HG02840 (cell line): ENCODE measurements around the gene DCTN2.
"Not testable (repeated sequence)": the region's sequence is repeated elsewhere in the genome, so short reads cannot be mapped to it uniquely, and the experiment has no call there.

Experiments used
- ATAC-seq: cut with Tn5 transposase; IDR thresholded peaks from one replicate; pipeline ENCODE4 v1.9.1; 2021; ENCODE audit warnings: mild to moderate bottlenecking, moderate library complexity, moderate number of reproducible peaks; ENCODE audit not compliant: unreplicated experiment, low FRiP score

Gene DCTN2

DNA sequence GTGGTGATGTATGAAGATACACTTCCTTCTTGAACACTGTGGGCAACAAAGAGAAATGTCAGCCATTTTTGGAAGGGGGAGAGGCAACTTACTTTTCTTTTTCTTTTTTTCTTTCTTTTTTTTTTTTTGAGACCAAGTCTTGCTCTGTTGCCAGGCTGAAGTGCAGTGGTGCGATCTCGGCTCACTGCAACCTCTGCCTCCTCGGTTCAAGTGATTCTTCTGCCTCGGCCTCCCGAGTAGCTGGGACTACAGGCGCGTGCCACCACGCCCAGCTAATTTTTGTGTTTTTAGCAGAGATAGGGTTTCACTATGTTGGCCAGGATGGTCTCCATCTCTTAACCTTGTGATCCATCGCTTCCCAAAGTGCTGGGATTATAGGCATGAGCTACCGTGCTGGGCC is 29.3 kb downstream of the DCTN2 start:
- ATAC-seq, result not testable (repeated sequence)

DNA sequence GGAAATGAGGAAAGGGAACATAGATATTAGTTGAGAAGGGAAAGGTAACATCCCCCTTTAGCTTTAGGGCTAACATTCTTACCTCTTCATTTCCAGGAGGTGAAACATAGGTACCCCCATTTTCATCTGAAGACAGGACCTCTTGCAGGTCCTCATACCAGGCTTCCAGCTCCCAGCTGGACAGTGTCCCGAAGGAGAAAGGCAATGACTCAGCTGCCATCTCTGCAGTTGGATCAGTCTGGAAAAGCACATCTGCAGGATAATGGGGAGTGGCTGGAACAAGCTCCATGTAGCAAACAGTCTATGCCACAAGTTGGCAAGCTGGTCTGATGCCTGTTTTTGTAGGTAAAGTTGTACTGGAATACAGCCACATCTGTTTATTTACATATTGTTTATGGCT is 29.8 kb downstream of the DCTN2 start:
- no peak for ATAC-seq

DNA sequence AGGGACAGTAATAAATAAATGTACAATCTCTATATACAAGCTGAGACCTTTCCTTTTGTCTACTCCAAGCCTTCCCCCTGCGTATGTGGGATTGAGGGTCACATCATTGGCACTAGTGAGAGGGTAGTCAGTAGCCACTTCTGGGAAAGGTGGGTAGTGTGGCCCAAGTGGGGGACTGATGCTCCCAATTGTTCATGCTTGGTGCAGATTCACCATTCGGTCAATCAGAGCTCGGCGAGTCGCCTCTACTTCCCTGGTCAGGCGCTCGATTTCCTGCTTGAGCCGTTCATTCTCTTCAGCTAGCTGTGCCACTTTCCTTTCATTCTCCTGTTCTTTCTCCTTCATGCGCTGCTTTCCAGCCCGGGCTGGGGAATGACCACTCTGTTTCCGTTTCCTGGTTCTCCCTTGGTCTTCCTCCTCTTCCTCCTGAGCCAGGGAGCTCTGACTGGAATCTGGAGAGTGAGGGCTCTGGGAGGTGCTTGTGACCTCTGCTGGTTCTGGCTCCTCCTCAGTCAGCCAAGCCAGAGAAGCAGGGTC is 30.3 kb downstream of the DCTN2 start:
- no peak for ATAC-seq

DNA sequence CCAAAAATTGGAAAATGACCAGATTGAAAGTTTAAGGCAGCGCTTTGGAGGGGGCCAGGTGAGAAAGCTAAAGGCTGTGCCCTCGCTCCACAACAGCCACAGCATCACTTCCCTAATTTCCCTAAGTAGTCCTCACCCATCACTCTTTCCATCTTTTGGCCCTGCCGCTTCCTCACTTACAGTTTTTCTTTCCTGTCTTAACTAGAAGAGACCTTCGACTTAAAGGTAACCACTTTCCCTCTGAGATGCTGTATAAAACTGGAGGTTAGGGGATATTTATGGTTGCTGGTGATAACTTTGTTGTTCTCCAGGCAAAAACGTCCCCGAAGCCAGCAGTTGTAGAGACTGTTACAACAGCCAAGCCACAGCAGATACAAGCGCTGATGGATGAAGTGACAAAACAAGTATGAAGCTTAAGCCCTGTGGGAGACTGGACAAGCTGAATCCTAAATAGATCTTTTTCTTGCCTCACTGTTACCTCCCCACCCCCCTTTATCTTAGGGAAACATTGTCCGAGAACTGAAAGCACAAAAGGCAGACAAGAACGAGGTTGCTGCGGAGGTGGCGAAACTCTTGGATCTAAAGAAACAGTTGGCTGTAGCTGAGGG is 31.0 kb downstream of the DCTN2 start:
- no peak for ATAC-seq

DNA sequence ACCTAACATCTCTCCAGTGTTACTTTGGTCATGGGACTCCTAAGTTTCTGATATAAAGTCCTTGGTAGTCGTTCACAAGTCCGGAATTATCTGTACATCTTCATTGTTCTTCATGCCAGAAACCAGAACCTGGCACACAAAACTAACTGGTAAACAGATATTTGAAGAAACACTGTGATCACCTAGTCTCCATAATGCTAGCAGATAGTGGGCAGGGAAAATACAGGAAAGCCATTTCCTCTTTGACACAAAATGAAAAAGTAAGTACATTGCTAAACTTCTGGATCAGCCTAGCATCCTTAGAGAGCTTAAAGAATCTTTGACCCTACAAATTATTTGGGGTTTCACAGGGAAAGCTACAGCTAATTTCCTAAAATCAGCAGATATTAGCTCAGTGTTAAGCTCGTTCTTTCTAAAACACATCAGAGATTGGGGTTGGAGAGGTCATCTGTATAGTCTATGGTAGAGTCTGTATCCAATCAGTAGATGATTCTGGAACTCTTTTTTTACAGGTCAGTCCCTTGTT is 31.5 kb downstream of the DCTN2 start:
- no peak for ATAC-seq

DNA sequence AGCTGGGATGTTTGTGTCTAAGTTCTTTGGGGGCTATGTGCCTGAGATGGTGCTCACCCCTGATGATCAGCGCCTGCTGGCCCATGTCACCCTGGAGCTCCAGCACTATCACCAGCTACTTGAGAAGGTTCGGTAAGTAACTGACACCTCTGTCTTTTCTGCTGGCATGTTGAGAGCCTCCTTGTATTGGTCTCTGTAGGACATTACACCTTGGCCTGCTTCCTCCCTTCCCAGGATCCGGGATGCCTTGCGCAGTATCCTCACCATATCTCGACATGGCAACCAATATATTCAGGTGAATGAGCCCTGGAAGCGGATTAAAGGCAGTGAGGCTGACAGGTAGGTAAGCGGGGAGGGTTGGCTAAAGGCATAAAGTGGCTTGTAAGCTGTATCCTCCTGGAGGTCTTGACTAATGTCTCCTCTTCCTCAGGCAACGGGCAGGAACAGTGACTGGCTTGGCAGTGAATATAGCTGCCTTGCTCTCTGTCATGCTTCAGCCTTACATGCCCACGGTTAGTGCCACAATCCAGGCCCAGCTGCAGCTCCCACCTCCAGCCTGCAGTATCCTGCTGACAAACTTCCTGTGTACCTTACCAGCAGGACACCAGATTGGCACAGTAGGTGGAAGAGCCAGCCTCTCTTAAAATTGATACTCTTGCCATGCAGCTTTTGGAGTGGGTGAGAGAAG is 32.1 kb downstream of the DCTN2 start:
- no peak for ATAC-seq

DNA sequence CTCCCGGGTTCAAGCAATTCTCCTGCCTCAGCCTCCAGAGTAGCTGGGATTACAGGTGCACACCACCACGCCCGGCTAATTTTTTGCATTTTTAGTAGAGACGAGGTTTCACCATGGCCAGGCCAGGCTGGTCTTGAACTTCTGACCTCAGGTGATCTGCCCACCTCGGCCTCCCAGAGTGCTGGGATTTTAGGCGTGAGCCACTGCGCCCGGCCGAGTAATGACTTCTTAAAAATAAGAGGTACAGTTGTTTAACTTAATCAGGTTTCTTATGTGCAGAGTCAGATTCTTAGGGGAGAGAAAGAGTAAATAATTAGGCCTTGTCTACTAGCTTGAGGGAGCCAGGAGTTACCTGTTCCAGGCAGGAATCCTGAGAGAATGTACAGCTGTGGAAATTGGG is 32.7 kb downstream of the DCTN2 start:
- ATAC-seq, result not testable (repeated sequence)

DNA sequence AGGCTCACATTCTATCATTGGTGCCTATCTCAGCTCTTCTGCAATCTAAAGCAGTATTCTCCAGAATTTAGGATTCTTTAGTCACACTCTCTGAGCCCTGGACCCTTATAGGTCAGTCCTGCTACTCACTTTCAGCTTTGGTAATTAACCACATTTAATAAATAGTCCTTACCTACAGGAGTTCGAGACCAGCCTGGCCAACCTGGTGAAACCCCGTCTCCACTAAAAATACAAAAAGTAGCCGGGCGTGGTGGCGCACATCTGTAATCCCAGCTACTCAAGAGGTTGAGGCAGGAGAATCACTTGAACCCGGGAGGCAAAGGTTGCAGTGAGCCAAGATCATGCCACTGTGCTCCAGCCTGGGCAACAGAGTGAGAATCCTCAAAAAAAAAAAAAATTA is 33.3 kb downstream of the DCTN2 start:
- not testable (repeated sequence) for ATAC-seq

DNA sequence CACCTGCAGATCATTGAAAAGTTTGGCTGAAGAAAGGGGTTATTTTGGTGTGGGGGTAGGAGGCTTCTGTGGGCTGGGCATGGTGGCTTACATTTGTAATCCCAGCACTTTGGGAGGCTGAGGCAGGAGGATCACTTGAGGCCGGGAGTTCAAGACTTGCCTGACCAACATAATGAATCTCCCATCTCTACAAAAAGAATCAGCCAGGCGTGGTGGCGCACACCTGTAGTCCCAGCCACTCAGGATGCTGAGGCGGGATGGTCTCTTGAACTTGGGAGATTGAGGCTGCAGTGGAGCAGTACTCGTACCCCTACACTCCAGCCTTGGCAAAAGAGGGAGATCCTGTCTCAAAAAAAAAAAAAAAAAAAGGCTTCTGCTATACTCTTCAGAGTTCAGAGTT is 33.7 kb downstream of the DCTN2 start:
- no peak for ATAC-seq

DNA sequence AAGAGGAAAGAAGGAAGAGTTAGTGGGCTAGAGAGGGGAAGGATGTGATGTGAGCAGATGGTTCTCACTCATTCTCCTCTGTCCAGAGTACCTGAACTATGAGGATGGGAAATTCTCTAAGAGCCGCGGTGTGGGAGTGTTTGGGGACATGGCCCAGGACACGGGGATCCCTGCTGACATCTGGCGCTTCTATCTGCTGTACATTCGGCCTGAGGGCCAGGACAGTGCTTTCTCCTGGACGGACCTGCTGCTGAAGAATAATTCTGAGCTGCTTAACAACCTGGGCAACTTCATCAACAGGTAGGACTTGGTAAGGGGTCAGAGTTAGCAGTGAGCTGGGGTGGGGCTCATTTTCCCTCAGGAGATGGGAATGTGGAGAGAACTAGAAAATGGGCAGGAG is 34.3 kb downstream of the DCTN2 start:
- no peak for ATAC-seq

DNA sequence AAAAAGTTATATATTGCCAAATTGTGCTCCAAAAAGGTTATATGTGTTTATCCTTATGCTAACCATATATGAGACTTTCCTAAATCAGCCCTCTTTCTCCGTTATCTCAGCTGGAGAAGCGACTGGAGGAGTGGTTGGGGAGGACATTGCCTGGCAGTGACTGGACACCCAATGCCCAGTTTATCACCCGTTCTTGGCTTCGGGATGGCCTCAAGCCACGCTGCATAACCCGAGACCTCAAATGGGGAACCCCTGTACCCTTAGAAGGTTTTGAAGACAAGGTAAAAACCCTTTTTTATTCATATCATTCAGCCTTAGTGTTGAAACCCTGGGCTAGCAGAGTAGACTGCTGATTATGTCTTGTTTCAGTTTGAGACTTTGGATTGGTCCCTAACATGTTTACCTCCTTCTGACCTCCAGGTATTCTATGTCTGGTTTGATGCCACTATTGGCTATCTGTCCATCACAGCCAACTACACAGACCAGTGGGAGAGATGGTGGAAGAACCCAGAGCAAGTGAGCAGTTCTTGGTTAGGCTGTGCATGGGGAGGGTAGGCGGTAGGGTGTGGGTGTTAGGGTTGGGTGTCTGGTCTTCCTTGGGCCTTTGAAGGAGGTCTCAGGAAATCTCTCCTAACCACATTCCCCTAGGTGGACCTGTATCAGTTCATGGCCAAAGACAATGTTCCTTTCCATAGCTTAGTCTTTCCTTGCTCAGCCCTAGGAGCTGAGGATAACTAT is 35.2 kb downstream of the DCTN2 start:
- no peak for ATAC-seq

DNA sequence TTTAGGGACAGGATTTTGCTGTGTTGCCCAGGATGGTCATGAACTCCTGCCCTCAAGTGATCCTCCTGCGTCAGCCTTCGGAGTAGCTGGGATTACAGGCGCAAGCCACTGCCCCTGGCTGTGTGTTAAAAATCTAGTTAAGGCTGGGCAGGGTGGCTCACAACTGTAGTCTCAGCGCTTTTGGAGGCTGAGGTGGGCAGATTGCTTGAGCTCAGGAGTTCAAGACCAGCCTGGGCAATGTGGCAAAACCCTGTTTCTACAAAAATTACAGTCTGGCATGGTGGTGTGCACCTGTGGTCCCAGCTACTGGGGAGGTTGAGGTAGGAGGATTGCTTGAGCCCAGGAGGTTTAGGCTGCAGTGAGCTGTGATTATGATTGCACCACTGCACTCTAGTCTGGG is 35.8 kb downstream of the DCTN2 start:
- ATAC-seq, result no peak

DNA sequence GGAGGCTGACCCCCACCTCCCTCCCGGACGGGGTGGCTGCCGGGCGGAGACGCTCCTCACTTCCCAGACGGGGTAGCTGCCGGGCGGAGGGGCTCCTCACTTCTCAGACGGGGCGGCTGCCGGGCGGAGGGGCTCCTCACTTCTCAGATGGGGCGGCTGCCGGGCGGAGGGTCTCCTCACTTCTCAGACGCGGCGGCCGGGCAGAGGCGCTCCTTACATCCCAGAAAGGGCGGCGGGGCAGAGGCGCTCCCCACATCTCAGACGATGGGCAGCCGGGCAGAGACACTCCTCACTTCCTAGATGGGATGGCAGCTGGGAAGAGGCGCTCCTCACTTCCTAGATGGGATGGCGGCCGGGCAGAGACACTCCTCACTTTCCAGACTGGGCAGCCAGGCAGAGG is 39.2 kb downstream of the DCTN2 start:
- not testable (repeated sequence) for ATAC-seq

DNA sequence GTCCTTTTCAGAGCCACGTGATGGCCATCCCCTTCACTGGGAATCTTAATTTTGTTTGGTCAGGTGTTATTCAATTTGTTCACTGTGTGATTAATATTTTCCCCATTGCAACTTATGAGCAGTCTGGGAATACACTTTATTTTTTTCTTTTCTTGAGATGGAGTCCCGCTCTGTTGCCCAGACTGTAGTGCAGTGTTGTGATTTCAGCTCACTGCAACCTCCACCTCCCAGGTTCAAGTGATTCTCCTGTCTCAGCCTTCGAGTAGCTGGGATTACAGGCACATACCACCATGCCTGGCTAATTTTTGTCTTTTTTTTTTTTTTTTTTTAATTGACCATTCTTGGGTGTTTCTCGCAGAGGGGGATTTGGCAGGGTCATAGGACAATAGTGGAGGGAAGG is 40.5 kb downstream of the DCTN2 start:
- ATAC-seq, result not testable (repeated sequence)

DNA sequence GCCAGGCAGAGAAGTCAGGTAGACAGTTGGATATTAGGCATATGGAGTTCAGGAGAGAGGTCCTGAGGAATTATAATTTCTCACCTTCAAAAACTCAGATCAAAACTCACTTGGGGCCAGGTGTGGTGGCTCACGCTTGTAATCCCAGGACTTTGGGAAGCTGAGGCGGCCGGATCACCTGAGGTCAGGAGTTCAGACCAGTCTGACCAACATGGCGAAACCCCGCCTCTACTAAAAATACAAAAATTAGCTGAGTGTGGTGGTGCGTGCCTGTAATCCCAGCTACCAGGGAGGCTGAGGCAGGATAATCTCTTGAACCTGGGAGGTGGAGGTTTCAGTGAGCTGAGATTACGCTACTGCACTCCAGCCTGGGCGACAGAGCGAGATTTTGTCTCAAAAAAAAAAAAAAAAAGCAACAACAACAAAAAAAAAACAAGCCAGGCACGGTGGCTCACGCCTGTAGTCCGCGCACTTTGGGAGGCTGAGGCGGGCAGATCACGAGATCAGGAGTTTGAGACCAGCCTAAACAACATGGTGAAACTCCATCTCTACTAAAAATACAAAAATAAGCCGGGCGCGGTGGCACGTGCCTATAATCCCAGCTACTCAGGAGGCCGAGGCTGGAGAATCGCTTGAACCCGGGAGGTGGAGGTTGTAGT is 44.6 kb downstream of the DCTN2 start:
- ATAC-seq, result not testable (repeated sequence)

DNA sequence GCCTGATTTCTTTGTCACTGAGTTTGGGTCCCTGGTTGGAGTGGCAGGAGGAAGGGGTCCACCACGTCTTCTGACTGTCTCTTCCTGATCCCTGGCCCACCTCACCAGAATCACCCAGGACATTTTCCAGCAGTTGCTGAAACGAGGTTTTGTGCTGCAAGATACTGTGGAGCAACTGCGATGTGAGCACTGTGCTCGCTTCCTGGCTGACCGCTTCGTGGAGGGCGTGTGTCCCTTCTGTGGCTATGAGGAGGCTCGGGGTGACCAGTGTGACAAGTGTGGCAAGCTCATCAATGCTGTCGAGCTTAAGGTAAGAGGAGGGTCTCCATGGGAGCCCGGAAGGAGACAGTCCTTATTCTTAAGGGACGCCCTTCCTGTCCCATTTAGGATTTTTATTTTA is 46.8 kb downstream of the DCTN2 start:
- ATAC-seq, result no peak

DNA sequence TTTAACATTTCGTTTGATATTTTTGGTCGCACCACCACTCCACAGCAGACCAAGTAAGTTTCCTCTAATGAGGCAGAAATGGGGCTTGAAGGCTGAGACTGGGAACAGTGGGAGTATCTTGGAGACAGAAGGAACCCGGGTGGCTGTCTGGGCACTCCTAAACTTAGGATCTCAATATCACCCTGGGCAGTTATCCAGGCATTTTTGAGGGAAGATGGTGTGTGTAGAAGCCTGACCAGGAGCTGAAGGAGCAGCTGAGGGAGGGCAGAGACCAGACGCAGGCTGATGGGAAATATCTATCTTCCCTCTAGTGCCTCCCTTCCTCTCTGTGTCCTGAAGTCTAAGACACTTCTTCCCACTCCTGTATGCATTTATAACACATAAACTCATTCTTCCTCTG is 48.4 kb downstream of the DCTN2 start:
- no peak for ATAC-seq

DNA sequence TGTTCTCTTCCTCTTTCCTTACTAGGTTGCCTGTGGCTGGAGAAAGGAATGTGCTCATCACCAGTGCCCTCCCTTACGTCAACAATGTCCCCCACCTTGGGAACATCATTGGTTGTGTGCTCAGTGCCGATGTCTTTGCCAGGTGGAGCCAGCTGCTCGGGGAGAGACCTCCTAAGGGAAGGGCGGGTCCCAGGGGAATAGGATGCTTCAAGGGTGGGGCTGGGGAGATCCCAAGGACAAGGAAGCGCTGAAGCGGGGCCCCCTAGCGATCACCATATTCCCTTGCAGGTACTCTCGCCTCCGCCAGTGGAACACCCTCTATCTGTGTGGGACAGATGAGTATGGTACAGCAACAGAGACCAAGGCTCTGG is 48.9 kb downstream of the DCTN2 start:
- no peak for ATAC-seq

DNA sequence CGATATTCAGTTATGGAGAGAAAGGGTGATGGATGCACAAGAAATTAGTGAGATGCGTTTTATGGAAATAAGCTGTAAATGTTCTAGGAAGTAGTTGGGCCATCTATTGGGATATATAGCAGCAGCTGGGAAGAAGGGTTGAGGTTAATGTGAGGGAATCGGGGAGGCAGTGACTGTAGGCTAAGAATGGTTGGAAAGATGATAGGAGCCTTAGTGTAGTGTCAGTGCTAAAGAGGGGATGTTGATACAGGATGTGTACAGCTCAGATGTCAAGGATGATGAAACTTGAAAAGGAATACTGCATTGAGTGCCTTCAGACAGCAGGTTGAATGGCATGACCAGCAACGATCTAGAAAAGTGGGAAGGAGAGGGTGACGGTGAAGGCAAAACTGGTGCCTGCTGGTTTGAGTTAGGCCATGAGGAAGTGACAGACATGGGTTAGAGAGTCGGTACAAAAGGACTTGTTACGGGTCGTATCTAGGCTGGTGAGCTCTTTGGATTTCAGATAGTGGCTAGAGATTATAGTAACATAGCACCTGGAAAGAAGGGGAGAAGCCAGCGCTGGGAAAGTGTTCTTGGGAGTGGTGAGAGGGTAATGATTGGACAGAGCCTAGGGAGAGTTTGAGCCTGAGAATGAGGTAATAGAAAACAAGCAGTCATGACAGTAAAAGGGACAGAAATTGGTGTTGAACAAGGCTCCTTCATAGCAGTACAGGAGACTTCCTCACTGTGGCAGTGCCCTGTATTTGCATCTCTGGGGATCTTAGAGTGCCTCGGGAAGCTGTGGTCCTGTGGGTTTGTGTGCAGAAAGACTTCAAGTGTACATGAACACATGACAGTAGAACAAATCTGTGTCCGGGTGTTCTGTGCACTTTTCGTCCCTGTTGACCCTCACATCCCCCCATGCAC is 49.5 kb downstream of the DCTN2 start:
- ATAC-seq, result no peak

DNA sequence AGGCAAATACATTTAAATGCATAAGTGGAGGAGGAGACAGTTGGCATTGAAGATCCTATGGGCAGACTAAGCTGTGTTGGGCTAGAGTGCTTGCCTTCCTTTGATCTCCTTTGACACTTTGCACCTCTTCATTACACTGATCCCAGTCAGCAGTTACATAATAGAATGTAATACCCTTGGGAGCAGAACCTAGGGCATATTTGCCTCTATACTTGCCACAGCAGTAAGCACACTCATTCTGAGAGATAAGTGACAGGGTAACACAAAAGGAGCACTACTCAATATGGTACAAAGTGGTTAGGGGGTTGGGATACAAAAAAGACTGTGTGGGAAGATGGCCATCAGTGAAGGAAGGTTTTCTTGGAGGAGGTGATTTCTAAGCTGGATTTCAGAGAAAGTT is 50.2 kb downstream of the DCTN2 start:
- ATAC-seq, result no peak
